Suppressor macrophage (primary cell): ENCODE data around the gene MPZL1.

Source experiments
- DNase-seq, 4 experiments: peaks; one replicate each; pipeline ENCODE4 v3.0.0-alpha.2; 2020 to 2022
- total RNA-seq, 17 experiments: gene quantifications; one replicate each; lab custom pipeline; 2026; ENCODE audit warnings: mixed read lengths in 6 of 17, inconsistent platforms in 3 of 17; lab: John Stamatoyannopoulos, UW

The MPZL1 gene
- 72.1 to 320 (median 106) reads per million in 17 experiments for total RNA-seq

DNA sequence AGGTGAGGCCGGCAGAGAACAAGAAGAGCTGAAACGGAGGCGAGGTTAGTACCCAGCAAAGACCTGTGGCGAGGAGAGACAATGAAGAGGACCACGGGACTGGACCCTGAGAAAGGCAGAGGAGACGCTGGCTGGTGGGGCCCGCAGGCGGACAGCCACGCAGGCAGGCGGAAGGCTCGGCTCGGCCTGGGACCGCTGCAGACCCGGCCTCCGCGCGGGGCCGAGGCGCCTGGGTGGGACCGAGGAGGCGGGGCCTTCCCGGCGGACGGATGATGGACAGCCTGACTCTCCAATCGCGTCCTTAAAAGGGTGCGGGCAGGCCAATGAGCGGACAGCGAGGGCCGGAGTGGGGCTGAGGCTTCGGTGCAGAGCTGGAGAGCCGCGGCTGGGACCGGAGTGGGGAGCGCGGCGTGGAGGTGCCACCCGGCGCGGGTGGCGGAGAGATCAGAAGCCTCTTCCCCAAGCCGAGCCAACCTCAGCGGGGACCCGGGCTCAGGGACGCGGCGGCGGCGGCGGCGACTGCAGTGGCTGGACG, at the start of gene MPZL1:
MPZL1 (plus strand) TSS at position 366 of the 535 bp plus-strand sequence. CDS start 170 bp downstream, outside the sequence.
- DNase-seq, result peak; percentile 95 to 97 (median 96)

DNA sequence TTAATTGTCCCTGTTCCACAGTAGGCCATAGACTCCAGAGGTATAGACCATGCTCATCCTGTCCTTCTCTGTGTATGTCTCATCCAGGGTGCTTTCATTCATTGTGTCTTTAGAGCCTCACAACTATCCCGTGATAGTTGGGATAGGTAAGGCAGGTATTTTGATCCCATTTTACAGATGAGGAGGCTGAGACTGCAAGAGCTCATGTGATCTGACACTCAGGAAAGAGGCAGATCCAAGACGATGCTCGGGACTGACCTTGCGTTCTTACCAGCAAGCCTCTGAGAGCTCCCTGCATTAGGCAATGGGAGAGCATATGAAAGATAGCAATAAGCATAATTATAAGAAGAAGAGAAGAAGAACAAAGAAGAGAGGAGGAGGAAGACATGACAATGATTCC, 49.0 kb upstream of the MPZL1 start:
- no peak for DNase-seq

DNA sequence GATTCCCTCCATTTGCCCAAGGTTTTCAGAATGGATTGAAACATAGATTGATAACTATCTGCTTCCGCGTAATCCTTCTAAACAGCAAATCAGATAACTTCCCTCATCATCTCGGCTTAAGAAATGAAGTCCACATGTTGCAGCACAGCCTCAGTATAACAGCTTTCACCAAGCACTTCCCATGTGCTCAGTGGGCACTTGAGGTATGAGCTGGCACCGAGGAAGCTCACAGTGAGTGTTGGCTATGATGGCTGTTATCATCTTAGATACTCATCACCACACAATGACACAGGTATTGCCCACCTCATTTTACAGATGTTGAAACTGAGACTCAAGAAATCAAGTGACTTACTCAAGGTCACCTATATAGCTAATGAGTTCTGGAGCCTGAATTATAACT, 48.5 kb upstream of the MPZL1 start:
- peak; percentile 45 to 71 (median 65) for DNase-seq

DNA sequence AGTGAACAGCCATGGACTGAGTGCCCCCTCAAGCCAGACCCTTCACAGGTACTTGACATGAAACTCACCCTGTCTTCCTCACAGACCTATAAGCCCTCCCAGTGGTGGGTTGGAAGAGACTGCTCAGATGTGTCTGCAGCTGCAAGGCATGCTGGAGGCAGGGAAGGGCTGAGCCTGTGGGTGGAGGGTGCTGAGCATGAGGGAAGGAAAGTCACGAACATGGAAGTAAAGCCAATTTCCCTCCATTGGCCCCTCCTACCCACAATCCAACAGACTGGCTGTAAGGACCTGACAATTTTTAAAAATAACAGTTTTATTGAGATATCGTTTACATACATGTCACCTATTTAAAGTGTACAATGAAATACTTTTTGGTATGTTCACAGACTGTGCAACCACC, 47.6 kb upstream of the MPZL1 start:
- DNase-seq, result peak in 3 of 4 experiments; percentile 51 to 77 (median 68)

DNA sequence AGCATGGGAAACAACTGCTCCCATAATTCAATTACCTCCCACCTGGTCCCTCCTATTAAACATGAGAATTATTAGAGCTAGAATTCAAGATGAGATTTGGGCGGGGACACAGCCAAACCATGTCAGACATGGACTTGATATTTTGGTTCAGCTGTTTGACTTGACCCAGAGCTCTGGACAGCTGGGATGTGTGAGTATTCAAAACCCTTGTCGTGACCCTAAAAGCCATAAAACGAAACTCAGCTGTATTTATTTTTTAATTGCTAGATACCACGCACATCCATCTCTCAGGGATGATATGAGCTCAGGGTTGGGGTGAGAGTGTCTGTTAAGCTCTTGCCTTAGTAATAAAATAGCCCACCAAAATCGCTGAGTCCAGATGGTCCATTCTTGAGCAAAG, 46.3 kb upstream of the MPZL1 start:
- DNase-seq, result no peak

DNA sequence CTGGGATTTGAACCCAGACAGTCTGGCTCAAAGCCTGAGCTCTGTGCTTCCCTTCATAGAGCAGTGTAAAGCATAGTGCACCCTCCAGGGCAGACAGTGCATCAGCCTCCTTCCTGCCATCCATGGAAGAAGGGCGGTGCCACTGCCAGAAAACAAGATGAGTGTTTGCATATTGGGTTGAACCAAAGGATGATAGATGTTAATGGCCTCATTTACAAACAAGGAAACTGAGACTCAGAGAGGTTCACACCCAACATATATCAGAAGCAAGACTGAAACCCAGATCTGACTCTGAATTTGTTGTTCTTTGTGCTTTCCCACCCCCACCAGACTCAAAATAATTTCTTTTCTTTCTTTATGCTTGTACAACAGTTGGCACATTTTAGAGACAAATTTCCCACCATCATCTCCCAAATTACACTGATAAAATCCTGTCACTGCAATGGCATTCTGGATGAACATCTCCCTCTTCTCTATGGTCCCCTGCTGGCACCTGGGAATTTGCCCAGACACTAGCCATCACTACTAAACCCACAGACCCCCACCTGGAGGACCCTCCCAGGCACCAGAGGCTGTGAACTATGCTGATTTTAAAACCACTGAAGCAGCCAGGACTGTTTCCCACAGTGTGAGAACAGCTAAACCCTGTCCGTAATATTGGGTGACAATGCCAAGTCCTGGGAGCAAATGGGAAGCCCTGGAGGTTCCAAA, 45.4 kb upstream of the MPZL1 start:
- DNase-seq, result no peak

DNA sequence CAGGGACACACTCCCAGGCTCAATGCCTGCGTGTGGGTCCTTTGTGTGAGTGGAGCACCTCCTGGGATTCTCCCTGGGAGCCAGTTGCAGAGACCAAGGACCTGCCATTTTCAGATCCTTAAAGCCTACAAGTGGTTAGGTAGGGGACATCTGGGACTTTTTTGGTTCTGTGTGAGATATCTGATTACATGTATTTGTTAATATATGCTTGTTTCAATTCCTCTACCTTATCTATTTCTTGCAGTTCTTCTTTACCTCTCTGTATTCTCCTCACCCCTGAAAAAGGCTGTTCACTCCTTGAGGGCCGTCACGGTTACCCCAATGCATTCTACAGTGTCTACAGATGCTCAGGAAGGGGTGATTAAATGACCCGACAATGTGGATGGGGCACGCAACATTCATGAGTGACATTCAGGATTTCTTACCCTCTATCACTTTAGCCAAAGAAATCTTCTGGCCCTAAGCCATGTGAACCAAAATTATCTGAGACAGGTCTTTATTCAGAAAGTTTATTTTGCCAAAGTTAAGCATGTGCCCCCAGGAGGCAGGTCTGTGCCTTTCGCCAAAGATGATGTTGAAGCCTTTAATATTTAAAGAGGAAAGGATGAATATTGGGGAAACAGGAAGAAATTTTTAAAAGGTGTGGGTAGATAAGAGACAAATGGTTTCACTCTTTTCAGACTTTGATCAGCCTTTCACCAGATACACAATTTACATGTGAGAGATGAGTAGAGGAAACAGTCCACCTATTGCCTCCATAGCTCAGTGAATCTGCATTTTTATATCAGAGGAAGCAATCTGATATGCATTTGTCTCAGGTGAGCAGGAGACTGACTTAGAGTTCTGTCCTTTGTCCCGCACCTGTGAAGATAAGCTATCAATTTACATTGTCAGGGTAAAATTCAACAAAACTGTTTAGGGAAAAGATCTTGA, 44.6 kb upstream of the MPZL1 start:
- DNase-seq, result no peak

DNA sequence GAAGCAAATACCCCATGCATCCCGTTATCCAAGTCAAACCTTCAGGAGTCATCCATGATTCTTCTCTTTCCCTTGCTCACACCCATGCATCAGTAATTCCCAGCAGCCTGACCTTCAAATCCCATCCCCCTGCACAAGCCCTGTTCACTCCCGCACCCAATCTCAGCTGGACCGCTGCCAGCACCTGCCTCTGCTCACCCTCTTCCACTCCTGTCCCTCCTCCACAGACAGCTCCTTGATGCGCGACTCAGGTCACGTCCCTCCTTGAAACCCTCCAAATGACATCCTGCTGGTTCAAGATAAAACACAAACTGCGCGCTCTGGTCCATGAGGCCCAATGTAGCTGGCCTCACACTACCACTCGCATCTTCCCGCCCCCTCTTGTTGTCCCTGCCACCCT, 43.4 kb upstream of the MPZL1 start:
- no peak for DNase-seq

DNA sequence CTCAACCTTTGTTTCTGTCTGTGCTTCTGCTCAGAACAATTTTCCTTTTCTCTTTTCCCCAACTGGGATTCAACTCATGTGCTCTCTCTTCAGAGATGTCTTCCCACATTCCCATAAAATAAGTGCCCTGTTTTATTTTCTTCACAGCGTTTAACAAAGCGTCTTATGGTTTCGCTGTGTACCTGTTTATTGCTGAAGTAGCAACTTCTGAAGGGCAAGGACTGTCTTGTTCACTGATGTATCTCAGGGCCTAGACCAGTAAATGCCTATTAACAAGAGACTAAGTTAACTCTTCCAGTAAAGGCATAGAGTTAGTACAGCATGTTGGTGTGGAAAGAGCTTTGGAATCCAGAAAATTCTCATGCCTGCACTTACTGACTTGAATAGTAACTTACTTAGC, 42.9 kb upstream of the MPZL1 start:
- peak in 1 of 4 experiments; percentile 16 for DNase-seq

DNA sequence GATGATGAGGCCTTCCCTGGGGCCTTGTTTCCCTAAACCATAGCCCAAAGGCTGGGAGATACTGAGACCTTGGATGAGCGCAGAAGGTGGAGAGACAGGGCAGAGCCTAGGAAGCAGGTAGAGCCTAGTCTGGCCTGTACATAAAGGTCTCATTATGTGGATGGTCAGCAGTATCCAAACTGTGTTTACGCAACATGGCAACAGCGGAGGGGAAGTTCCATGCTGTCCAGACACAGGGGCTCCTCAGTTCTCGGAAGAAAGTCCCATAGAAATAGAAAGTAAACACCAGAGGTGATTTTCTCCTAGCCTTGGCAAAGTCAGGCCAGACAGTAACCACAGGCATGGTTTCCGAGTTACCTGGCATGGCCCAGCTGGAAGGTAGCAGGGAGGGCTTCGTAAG, 42.1 kb upstream of the MPZL1 start:
- DNase-seq, result peak in 3 of 4 experiments; percentile 52 to 58 (median 57)

DNA sequence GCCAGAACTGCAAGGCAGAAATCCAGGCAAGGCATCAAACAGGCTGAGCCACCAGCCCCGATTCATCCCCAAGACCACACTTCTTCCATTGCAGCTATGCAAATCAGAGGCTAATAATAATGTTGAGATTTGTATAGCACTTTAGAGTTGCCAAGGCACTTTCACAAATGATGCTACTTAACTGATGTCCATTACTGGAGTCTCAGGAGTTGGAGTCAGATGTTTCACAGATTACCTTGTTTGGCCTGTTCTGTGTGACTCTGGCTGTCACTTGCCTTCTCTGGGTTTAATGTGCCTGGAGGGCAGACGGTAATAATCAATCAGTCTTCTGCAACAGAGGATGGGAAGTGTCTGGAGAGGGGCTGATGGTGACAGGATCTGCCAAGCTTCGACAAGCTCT, 40.8 kb upstream of the MPZL1 start:
- no peak for DNase-seq

DNA sequence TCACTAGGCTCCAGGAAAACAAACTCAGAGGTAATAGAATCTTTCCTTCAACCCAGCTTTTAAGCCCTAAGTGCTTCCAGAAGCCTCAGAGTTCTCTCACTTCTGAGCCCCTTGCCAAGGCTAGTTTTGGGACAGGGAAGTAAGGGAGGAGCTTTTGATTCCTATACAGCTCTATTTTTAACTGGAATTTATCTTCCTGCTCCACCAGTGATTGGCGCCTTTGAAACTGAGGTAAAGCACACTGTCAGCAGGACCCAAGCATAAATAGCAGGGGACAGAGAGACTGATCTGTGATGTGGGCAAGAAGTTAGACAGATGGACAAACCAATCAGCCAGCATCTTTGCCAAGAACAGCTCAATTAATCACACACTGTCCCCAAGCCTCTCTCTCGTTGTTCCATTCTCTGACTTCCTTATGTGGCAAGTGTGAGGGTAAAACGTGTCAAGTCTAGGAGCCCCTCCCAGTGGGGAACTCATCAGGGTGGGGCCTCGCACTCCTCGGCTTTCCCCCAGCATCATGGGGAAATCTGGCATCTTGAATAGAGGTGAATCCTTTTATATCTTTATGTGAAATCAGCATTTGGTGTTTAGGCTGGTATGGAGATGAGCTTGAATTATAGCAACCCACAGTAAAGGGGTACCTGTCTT, 40.2 kb upstream of the MPZL1 start:
- DNase-seq, result no peak

DNA sequence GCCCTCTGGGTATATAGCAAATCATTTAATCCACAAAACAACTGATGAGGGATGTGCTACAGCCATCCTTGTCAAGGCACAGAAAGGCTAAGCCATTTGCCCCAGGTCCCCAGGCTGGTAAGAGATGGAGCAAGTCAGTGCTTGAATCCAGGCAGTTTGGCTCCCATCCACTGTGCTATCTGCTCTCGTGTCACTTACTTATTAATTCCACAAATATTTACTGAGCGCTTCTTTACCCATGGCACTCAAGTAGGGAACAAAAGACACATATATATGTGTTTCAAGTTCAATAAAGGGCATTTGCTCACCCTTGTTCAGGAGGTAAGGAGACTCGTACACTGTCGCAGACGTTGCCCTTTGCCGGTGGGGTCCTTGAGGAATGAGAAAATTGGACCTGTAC, 38.6 kb upstream of the MPZL1 start:
- no peak for DNase-seq

DNA sequence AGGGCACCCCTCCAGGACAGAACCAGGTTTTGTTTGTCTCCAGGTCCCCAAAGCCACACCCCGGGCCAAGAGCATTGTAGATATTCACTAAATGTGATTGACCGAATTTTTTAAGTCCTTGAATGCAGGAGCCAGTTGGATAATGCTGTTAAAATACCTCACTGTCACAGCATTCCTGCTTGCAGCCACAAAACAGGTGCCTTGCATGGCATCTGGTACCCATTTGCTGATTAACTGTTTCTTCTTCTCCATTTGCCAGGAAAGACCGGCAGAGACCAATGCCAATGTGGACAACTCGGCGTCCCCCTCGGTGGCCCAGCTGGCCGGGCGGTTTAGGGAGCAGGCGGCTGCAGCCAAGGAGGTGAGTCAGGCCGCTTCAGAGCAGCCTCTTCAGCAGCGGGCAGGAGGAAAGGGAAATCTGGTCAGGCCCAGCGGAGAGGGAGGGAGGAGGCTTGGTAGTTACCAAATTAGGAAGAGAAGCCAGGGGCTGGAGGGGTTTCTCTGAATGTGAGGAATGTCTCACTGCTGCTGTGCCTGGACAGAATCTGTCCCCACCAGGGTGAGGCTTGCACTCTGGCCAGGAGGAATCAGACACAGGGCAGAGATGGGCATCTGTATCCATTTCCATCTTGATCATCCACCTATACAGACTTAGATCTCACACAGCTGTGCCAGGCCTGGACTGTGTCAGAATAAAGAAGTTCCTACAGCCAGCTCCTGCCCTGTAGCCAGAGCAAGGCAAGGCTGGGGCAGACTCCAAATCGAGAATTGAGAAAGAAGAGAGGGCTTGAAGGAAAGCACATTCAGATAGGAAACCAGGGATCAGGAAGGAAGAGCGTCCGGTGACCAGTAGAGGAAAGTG, 37.9 kb upstream of the MPZL1 start:
- no peak for DNase-seq

DNA sequence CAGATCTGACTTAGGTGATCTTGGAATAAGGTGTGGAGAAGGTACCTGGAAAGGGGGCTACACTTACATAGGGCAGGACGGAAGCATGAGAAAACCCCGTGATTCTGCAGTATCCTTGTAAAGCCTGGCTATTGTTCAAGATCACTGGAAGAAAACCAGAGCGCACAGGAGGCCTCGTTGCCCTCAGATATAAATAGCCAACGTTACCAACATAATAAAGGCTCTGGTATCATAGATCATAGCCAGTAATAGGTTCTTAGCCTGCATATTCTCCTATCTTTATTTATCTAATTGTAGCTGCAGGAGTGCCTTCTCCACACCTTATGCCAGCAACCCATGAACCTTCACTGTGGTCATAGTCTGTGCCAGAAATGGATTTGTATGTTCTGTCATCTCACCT, 35.9 kb upstream of the MPZL1 start:
- DNase-seq, result no peak

DNA sequence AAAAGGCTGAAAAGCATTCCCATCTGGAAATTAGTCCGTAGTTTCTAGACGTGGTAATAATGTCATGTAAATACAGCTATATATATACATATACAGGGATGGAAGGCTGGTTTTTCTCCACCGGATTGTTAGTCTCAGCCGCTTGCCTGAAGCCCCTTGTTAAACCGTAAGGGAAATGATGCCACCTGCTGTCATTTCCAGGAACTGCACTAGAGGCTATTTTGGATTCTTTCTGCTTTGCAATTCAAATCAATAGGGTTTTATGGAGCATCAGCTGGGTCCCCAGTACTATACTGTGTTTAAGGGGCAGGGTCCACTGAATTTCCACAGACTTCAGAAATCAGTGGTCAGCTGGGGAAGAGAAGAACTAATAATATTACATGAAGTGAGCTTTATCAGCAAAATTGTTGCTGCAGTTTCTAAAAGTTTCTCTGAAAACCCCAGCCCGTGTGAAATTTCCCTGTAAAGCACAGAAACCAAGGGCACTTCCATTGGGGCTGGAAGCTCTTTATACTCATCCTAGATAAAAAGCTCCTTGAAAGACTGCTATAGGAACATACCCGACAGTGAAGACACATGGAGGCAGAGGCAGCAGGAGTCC, 33.8 kb upstream of the MPZL1 start:
- peak; percentile 83 to 94 (median 88) for DNase-seq

DNA sequence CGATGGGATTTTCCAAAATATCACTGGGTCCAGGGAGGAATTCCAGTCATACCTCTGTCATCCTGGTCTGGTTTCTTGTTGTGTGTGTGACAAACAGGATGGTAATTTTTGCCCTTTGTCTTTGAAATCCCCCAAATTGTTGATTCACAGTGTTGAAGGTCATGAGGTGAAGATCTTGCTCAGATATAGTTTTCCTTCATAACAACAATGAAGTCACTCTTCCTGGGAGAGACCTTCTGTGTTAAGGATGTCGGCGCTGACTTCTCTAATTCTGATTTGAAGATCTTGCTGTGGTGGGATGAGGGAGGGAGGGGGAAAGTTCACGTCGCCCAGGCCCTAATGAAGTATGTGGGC, 32.2 kb upstream of the MPZL1 start:
- DNase-seq, result peak; percentile 49 to 85 (median 66)

DNA sequence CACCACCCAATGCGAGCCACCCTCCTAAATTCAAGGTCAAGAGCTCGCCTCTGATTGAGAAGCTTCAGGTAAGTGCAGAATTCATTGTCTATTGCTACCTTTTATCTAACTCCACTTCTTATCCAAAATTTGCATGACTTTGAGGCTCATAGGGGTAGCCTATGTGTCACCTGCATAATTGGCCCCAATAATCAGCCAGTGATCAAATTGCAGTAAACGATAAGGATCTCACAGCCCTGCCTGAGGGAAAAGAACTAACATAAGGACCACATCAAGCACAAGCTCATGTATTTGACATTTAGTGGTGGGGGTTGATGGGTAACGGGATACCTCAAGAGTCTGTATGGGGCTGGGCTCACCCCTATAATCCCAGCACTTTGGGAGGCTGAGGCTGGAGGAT, 31.7 kb upstream of the MPZL1 start:
- DNase-seq, result no peak

DNA sequence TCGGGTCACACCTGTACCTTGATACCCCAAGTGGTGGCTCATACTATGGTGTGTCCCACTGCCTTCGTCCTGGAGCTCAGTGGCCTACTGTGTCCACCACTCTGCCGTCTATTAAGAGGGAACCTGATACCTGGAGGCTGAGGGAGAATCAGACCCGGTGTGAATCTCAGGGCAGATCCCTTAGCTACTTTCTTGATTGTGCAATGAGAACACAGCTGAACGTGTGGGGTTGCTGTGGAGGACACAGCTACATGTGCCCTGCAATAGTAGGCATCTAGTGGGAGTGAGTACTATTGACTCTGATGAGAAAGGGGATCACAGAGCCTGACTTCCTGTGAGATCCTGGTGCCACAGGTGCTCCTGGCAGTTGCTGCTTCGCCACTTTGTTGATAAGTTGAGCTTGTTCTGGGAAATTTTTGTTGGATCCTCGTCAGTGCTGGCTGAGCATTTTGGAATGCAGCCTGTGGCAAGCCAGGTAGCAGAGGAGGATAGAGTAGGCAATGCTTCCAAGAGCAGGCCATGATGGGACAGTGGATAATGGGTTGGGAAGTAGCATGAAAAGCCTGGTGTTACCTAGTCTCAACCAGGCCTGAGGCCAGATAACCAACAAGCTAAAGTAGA, 28.2 kb upstream of the MPZL1 start:
- no peak for DNase-seq

DNA sequence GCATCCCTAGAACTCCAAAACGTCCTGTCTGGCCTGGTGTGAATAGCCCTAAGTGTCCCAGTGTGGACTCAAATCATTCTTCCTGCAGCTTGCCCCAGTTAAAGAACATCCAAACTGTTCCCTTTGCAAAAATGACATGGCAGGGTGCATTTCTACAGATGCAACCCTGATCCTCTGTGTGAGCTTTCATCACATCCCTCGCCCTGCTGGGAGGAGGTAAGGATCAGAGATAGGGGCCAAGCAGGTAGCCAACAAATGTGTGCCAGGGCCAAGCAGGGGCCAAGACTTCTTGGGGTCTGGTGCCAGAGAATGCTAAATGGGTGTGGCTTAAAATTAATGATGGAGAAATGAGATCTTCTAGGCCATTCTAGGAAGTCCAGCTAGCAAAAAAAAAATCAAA, 27.1 kb upstream of the MPZL1 start:
- no peak for DNase-seq

DNA sequence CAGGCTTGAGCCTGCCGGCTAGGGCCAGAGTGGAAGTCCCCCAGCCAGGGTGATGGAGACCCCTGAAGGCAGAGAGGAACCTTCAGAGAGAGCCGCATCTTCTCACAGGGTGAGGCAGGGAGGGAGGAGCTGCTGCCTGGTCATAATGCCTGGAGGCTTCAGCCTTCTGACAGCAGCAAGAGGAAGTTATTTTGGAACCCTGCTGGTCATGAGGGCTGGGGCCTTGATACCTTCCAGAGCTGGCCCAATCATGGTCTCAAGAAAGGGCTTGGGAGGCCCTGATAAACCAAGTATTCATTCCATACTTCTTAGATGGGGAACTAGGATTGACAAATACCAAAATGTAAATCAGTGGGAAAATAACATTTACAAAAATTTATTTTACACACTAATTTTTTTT, 26.6 kb upstream of the MPZL1 start:
- DNase-seq, result peak in 3 of 4 experiments; percentile 56 to 62 (median 60)
